HepG2 (cell line): Measurements from ENCODE around the gene E2F1. TPM values are rescaled to one million over a fixed set of nuclear protein-coding genes. Genes with fewer than 3 reads are reported as not detected.
A peak's percentile ranks its signal among the peaks of the same experiment; 100 is the strongest.

ENCODE experiments used
- AHR ChIP-seq: IDR thresholded peaks from 2 replicates; pipeline ENCODE4 v1.6.1; 2018; ENCODE audit warnings: missing genetic modification reagents, missing compliant biosample characterization
- CEBPG ChIP-seq: IDR thresholded peaks from 2 replicates; pipeline ENCODE4 v1.6.1; 2016
- GABPB1 ChIP-seq: IDR thresholded peaks from 2 replicates; pipeline ENCODE4 v1.6.1; 2016; ENCODE audit warnings: mild to moderate bottlenecking, missing genetic modification reagents, moderate library complexity, missing compliant biosample characterization
- HNRNPK ChIP-seq: fragments of 200-400 bp; formaldehyde crosslinking; IDR thresholded peaks from 2 replicates; pipeline ENCODE4 v1.6.1; 2018; ENCODE audit warnings: low read length, low read depth, moderate library complexity, mild to moderate bottlenecking; ENCODE audit not compliant: poor library complexity, severe bottlenecking
- ISX ChIP-seq: sonication (generic); formaldehyde crosslinking; conservative IDR thresholded peaks from 2 replicates; pipeline ENCODE4 v1.5.0; 2020; ENCODE audit warnings: missing genetic modification reagents
- JARID2 ChIP-seq: sonication (generic); formaldehyde crosslinking; IDR thresholded peaks from 2 replicates; pipeline ENCODE4 v1.8.1; 2023; ENCODE audit warnings: missing genetic modification reagents, inconsistent platforms; ENCODE audit not compliant: insufficient replicate concordance
- NR2F6 ChIP-seq, 2 experiments: IDR thresholded peaks; 2 replicates each; pipeline ENCODE4 v1.6.1; 2016; ENCODE audit warnings: antibody characterized with exemption in 1 of 2, mild to moderate bottlenecking in 1 of 2
- ONECUT2 ChIP-seq: sonication (generic); formaldehyde crosslinking; IDR thresholded peaks from 2 replicates; pipeline ENCODE4 v1.4.0; 2020; ENCODE audit warnings: missing genetic modification reagents
- SMARCC2 ChIP-seq: fragments of 450-650 bp; IDR thresholded peaks from 2 replicates; pipeline ENCODE4 v1.6.1; 2017; ENCODE audit warnings: antibody characterized with exemption, mild to moderate bottlenecking
- TFAP4 ChIP-seq: sonication (generic); IDR thresholded peaks from 2 replicates; pipeline ENCODE4 v1.6.1; 2016; ENCODE audit warnings: low read depth, borderline replicate concordance
- TFDP1 ChIP-seq: IDR thresholded peaks from 2 replicates; pipeline ENCODE4 v1.6.1; 2016; ENCODE audit warnings: missing compliant biosample characterization, missing genetic modification reagents, borderline replicate concordance
- ZBTB43 ChIP-seq: sonication (generic); formaldehyde crosslinking; conservative IDR thresholded peaks from 2 replicates; pipeline ENCODE4 v1.4.0; 2020; ENCODE audit warnings: missing genetic modification reagents
- ZKSCAN8 ChIP-seq: IDR thresholded peaks from 2 replicates; pipeline ENCODE4 v1.6.1; 2016; ENCODE audit warnings: borderline replicate concordance, missing genetic modification reagents, missing compliant biosample characterization
- ZMYM2 ChIP-seq: sonication (generic); formaldehyde crosslinking; IDR thresholded peaks from 2 replicates; pipeline ENCODE4 v1.8.0; 2022; ENCODE audit warnings: mild to moderate bottlenecking, missing genetic modification reagents
- ZNF232 ChIP-seq: sonication (generic); formaldehyde crosslinking; IDR thresholded peaks from 2 replicates; pipeline ENCODE4 v1.4.0; 2020; ENCODE audit warnings: missing genetic modification reagents, borderline replicate concordance
- ZNF3 ChIP-seq: IDR thresholded peaks from 2 replicates; pipeline ENCODE4 v1.7.0; 2017; ENCODE audit warnings: inconsistent platforms
- ZNF362 ChIP-seq: sonication (generic); formaldehyde crosslinking; IDR thresholded peaks from 2 replicates; pipeline ENCODE4 v1.4.0; 2020; ENCODE audit warnings: missing genetic modification reagents, mild to moderate bottlenecking, borderline replicate concordance
- ZNF501 ChIP-seq: sonication (generic); formaldehyde crosslinking; IDR thresholded peaks from 2 replicates; pipeline ENCODE4 v1.5.1; 2020; ENCODE audit warnings: mild to moderate bottlenecking, moderate library complexity, missing genetic modification reagents
- ZNF562 ChIP-seq: sonication (generic); formaldehyde crosslinking; IDR thresholded peaks from 2 replicates; pipeline ENCODE4 v1.8.0; 2022; ENCODE audit warnings: missing genetic modification reagents, borderline replicate concordance
- ZNF563 ChIP-seq: sonication (generic); formaldehyde crosslinking; IDR thresholded peaks from 2 replicates; pipeline ENCODE4 v1.8.0; 2022; ENCODE audit warnings: mild to moderate bottlenecking, moderate library complexity, missing genetic modification reagents
- ZNF576 ChIP-seq: sonication (generic); formaldehyde crosslinking; IDR thresholded peaks from 2 replicates; pipeline ENCODE4 v1.4.0; 2020; ENCODE audit warnings: mild to moderate bottlenecking, missing genetic modification reagents
- ZNF629 ChIP-seq: sonication (generic); formaldehyde crosslinking; conservative IDR thresholded peaks from 2 replicates; pipeline ENCODE4 v1.5.0; 2020; ENCODE audit warnings: missing genetic modification reagents
- ZNF749 ChIP-seq: sonication (generic); formaldehyde crosslinking; IDR thresholded peaks from 2 replicates; pipeline ENCODE4 v1.8.0; 2022; ENCODE audit warnings: mild to moderate bottlenecking, missing genetic modification reagents, moderate library complexity, borderline replicate concordance
- ZNF761 ChIP-seq: sonication (generic); formaldehyde crosslinking; conservative IDR thresholded peaks from 2 replicates; pipeline ENCODE4 v1.4.0; 2020; ENCODE audit warnings: mild to moderate bottlenecking, missing genetic modification reagents
- ZNF883 ChIP-seq: sonication (generic); formaldehyde crosslinking; IDR thresholded peaks from 2 replicates; pipeline ENCODE4 v1.5.1; 2020; ENCODE audit warnings: mild to moderate bottlenecking, missing genetic modification reagents; ENCODE audit errors: not compliant biosample characterization
- polyA plus RNA-seq, 8 experiments: library from polyadenylated mRNA; depleted of rRNA in 3 of 8; stranded (reverse) in 7 of 8; unstranded in 1 of 8; fragments of >200 nt; fragmentation: Illumina TruSeq in 4 of 8; extraction: Trizol in 4 of 8; gene quantifications; 2 replicates each; pipeline versions ENCODE4 v1.2.1 to v1.2.3, GENCODE V29; 2011 to 2016; ENCODE audit warnings: low read depth in 4 of 8, missing spikeins in 1 of 8, mixed read lengths in 1 of 8; ENCODE audit not compliant: insufficient read depth in 1 of 8
- total RNA-seq, 5 experiments: library from RNA; depleted of rRNA; stranded (reverse); fragments of >200 nt; fragmentation: Illumina TruSeq; extraction: Trizol; gene quantifications; 2 replicates each; pipeline ENCODE4 v1.2.3, GENCODE V29; 2016; ENCODE audit warnings: low read depth in 1 of 5

The E2F1 gene
- total and polyA plus RNA-seq, 2 of the 13 experiments (the other 11 are each of a cell fraction or from before 2014, with no cell fraction given) = 25.5 to 39.4 TPM

- TF ChIP-seq TFAP4 (no peak), ZNF563 (CRISPR knock-in tag) (peak; percentile 94), NR2F6 (IDR thresholded peaks at IDR 0.05) (no peak), NR2F6 (CRISPR knock-in tag; IDR thresholded peaks at IDR 0.05) (no peak; the same call in 1 of the 2 replicates), ZNF761 (CRISPR knock-in tag) (peak; percentile 92), ZKSCAN8 (CRISPR knock-in tag) (peak; percentile 75; the same call in 1 of the 2 replicates), AHR (0 out of 2 replicates have a peak, but pooled peaks have one; percentile 20), HNRNPK (peak; percentile 91), ZNF883 (CRISPR knock-in tag) (peak; percentile 98), ZNF232 (CRISPR knock-in tag) (peak; percentile 76; the same call in 1 of the 2 replicates), ZNF362 (CRISPR knock-in tag) (peak; percentile 38; the same call in 1 of the 2 replicates), ZNF629 (CRISPR knock-in tag) (peak; percentile 5; the same call in 1 of the 2 replicates), ZNF576 (CRISPR knock-in tag) (peak; percentile 76), CEBPG (CRISPR knock-in tag) (no peak; the same call in 1 of the 2 replicates), ONECUT2 (CRISPR knock-in tag) (peak; percentile 43), ISX (CRISPR knock-in tag) (no peak; the same call in 1 of the 2 replicates), ZBTB43 (CRISPR knock-in tag) (no peak), ZNF562 (no peak), JARID2 (CRISPR knock-in tag) (peak; percentile 82), TFDP1 (CRISPR knock-in tag) (peak; percentile 87), SMARCC2 (no peak), ZNF3 (no peak), ZNF501 (CRISPR knock-in tag) (peak; percentile 96), GABPB1 (peak; percentile 96), ZNF749 (CRISPR knock-in tag) (peak; percentile 98), ZMYM2 (peak; percentile 37; the same call in 1 of the 2 replicates)
Measured at GRCh38 chr20:33663161-33664084, 22.8 kb downstream of the E2F1 start (continued).
